B cell (primary cell): Measurements from ENCODE around the gene SH3RF1. TPM values are rescaled to one million over a fixed set of nuclear protein-coding genes. Genes with fewer than 3 reads are reported as not detected.

Source experiments
- ATAC-seq: fragments of 200-7000 bp; cut with Tn5 transposase; one replicate; pipeline ENCODE4 v1.10.0; 2021; ENCODE audit warnings: low read depth, mild to moderate bottlenecking, moderate number of reproducible peaks, moderate library complexity
- CTCF ChIA-PET: fragments of 350-600 bp; sonication (Branson Sonifier 250); formaldehyde crosslinking; loops from one replicate; lab custom pipeline; 2021; ENCODE audit warnings: antibody characterized with exemption, inconsistent platforms; lab: Charles Lee
- POLR2A ChIA-PET: fragments of 350-600 bp; sonication (Branson Sonifier 250); formaldehyde crosslinking; loops from one replicate; lab custom pipeline; 2021; ENCODE audit warnings: antibody characterized with exemption; lab: Charles Lee
- DNase-seq: peaks from one replicate; pipeline ENCODE4 v3.0.0; 2013
- H2AFZ ChIP-seq: 2 replicates; pipeline ENCODE4 v1.6.1; 2012; ENCODE audit warnings: mild to moderate bottlenecking, low read depth, low read length; ENCODE audit not compliant: insufficient read depth, poor library complexity, severe bottlenecking
- H3K27ac ChIP-seq, 2 donors: 1 replicate in 1 of 2; 2 replicates in 1 of 2; pipeline ENCODE4 v1.5.1; 2012 to 2013; ENCODE audit warnings: low read length in 2 of 2, mild to moderate bottlenecking in 2 of 2, moderate library complexity in 1 of 2
- H3K27me3 ChIP-seq, 4 experiments: fragments of 200-600 bp in 1 of 4; sonication (generic) in 1 of 4; replicated peaks in 1 of 4; 1 replicate in 2 of 4; 2 replicates in 2 of 4; pipeline versions ENCODE4 v1.6.1 to v1.7.0; 2013 to 2016; ENCODE audit warnings: low read length in 3 of 4, mild to moderate bottlenecking in 2 of 4, mixed read lengths in 1 of 4, moderate library complexity in 1 of 4; ENCODE audit not compliant: insufficient read depth in 4 of 4, control insufficient read depth in 3 of 4; ENCODE audit errors: control extremely low read depth in 1 of 4
- H3K36me3 ChIP-seq, 2 experiments: replicated peaks in 1 of 2; 1 replicate in 1 of 2; 2 replicates in 1 of 2; pipeline versions ENCODE4 v1.6.1 to v1.7.1; 2013; ENCODE audit warnings: low read length in 1 of 2; ENCODE audit not compliant: insufficient read depth in 2 of 2, control insufficient read depth in 1 of 2; ENCODE audit errors: control extremely low read depth in 1 of 2, extremely low read depth in 1 of 2
- H3K4me1 ChIP-seq, 2 donors: fragments of 200-600 bp in 1 of 2; sonication (generic) in 1 of 2; 1 replicate in 1 of 2; 2 replicates in 1 of 2; pipeline versions ENCODE4 v1.5.1 to v1.6.1; 2013 to 2017; ENCODE audit warnings: low read length in 2 of 2; ENCODE audit not compliant: control insufficient read depth in 2 of 2, insufficient read depth in 2 of 2
- H3K4me2 ChIP-seq: replicated peaks from 2 replicates; pipeline ENCODE3; 2012; ENCODE audit warnings: mild to moderate bottlenecking, low read depth, low read length; ENCODE audit not compliant: poor library complexity, severe bottlenecking
- H3K4me3 ChIP-seq, 5 experiments: fragments of 200-600 bp in 1 of 5; sonication (generic) in 1 of 5; 1 replicate in 3 of 5; 2 replicates in 2 of 5; pipeline versions ENCODE4 v1.5.1 to v1.7.0; 2011 to 2016; ENCODE audit warnings: low read length in 4 of 5, mild to moderate bottlenecking in 4 of 5, low read depth in 2 of 5, control low read depth in 1 of 5, moderate library complexity in 1 of 5; ENCODE audit not compliant: insufficient read depth in 1 of 5; ENCODE audit errors: control extremely low read depth in 1 of 5, extremely low read depth in 1 of 5
- H3K79me2 ChIP-seq: fragments of 200-600 bp; sonication (generic); one replicate; pipeline ENCODE4 v1.6.0; 2016; ENCODE audit warnings: low read length; ENCODE audit not compliant: control insufficient read depth, insufficient read depth
- H3K9ac ChIP-seq: fragments of 200-600 bp; sonication (generic); 2 replicates; pipeline ENCODE4 v1.6.1; 2017; ENCODE audit warnings: mild to moderate bottlenecking, low read length, moderate library complexity
- H3K9me3 ChIP-seq, 3 donors: one replicate each; pipeline versions ENCODE4 v1.6.1 to v1.7.1; 2013; ENCODE audit warnings: low read length in 2 of 3; ENCODE audit not compliant: control insufficient read depth in 2 of 3, insufficient read depth in 1 of 3; ENCODE audit errors: control extremely low read depth in 1 of 3
- H4K20me1 ChIP-seq: 2 replicates; pipeline ENCODE4 v1.6.0; 2012; ENCODE audit warnings: mild to moderate bottlenecking, low read length; ENCODE audit not compliant: insufficient read depth, control insufficient read depth, poor library complexity, severe bottlenecking
- H3K27ac Mint-ChIP-seq: one replicate; pipeline ENCODE4 v1.8.0; 2021; ENCODE audit warnings: mixed read lengths
- H3K27me3 Mint-ChIP-seq: one replicate; pipeline ENCODE4 v1.8.0; 2021; ENCODE audit warnings: mixed read lengths
- H3K4me1 Mint-ChIP-seq: one replicate; pipeline ENCODE4 v1.8.0; 2021; ENCODE audit warnings: mixed read lengths
- H3K4me3 Mint-ChIP-seq: one replicate; pipeline ENCODE4 v1.8.0; 2021; ENCODE audit warnings: mixed read lengths
- H3K9me3 Mint-ChIP-seq: one replicate; pipeline ENCODE4 v1.8.0; 2022; ENCODE audit warnings: mixed read lengths; ENCODE audit not compliant: insufficient read depth
- CTCF ChIP-seq: fragments of 200-600 bp; IDR thresholded peaks from one replicate; pipeline ENCODE4 v1.8.0; 2022; ENCODE audit warnings: antibody characterized with exemption, mild to moderate bottlenecking
- EZH2 ChIP-seq: IDR thresholded peaks from 2 replicates; pipeline ENCODE4 v1.6.1; 2012; ENCODE audit warnings: borderline replicate concordance, low read depth, mild to moderate bottlenecking, moderate library complexity, low read length; ENCODE audit not compliant: insufficient read depth, poor library complexity, severe bottlenecking
- WGBS: methylation state at CpG from one replicate; pipeline ENCODE4 v1.1.5; 2013; ENCODE audit warnings: missing lambda C conversion rate; ENCODE audit not compliant: insufficient coverage; 5-methylcytosine and 5-hydroxymethylcytosine counted together
- intact Hi-C: fragments of 100-400 bp; cut with micrococcal nuclease; formaldehyde crosslinking; loops from one replicate; pipeline ENCODE4 v1.10.0; 2022
- polyA plus RNA-seq: library from polyadenylated mRNA; depleted of rRNA; stranded (reverse); fragments of >200 nt; gene quantifications from 2 replicates; pipeline ENCODE4 v1.2.3, GENCODE V29; 2012
- total RNA-seq, 2 donors: library from RNA; stranded (reverse); fragments of 120-200 nt in 1 of 2; gene quantifications; 1 replicate in 1 of 2; 2 replicates in 1 of 2; pipeline versions ENCODE4 v1.2.3 to v1.2.4, GENCODE V29; 2013 to 2022

SH3RF1 gene
- total and polyA plus RNA-seq, 2 donors (not counting 1 experiment from before 2014, with no cell fraction given), result 2.0 to 5.4 TPM

- POLR2A ChIA-PET, result no interaction called here
These were observed 43.0 kb upstream of the SH3RF1 start for GRCh38 chr4:169313732-169314131.

More at GRCh38 chr4:169313732-169314131, 43.0 kb upstream of the SH3RF1 start:
- Histone ChIP-seq H3K4me2 (no peak overlapping the region), H3K4me3 (no peak overlapping the region), H3K27me3 (no peaks in the 10 kb centered on the region), H3K27ac (no peak overlapping the region), H3K4me1 (no peaks in the 10 kb centered on the region), H2AFZ (no peak overlapping the region), H3K79me2 (no peaks in the 10 kb centered on the region), H3K36me3 (no peaks in the 10 kb centered on the region), H3K9ac (no peak overlapping the region), H3K9me3 (no peaks in the 10 kb centered on the region), H4K20me1 (no peaks in the 10 kb centered on the region)
- no peak overlapping the region for H3K27ac Mint-ChIP-seq
- DNase-seq (no peak), ATAC-seq (no peak)
- no peaks in the 10 kb centered on the region for H3K9me3 Mint-ChIP-seq
- intact Hi-C loops, result loop anchor here (5.0 kb wide), 1 partner anchor 301 kb away; the partner anchor contains the start of gene CBR4
- CTCF ChIA-PET, result no interaction called here
- H3K4me3 Mint-ChIP-seq, result no peak overlapping the region
- H3K27me3 Mint-ChIP-seq, result peaks cover 13% of the 10 kb centered on the region
- no peaks in the 10 kb centered on the region for H3K4me1 Mint-ChIP-seq
- no peak for TF ChIP-seq CTCF
- TF ChIP-seq EZH2, result no peak
- no CpG with 5 or more reads among the region's 2 CpGs for WGBS
